CD4-positive, CD25-positive, alpha-beta regulatory T cell (primary cell): ENCODE data around the gene PYY. TPM values are rescaled to one million over a fixed set of nuclear protein-coding genes. Genes with fewer than 3 reads are reported as not detected.
"Not testable (repeated sequence)": the region's sequence is repeated elsewhere in the genome, so short reads cannot be mapped to it uniquely, and the experiment has no call there.

Source experiments
- ATAC-seq, 2 donors: fragments of 150-1000 bp; cut with Tn5 transposase; one replicate each; pipeline ENCODE4 v1.10.0; 2021; ENCODE audit warnings: low read depth in 2 of 2, moderate number of reproducible peaks in 2 of 2, moderate library complexity in 1 of 2
- DNase-seq, 3 donors: peaks; one replicate each; pipeline versions ENCODE4 v3.0.0 to v3.0.0-alpha.2; 2012 to 2022; ENCODE audit warnings: mixed read lengths in 1 of 3
- H3K27ac ChIP-seq: one replicate; pipeline ENCODE4 v1.7.0; 2013; ENCODE audit warnings: mild to moderate bottlenecking, low read length; ENCODE audit not compliant: insufficient read depth, poor library complexity, severe bottlenecking
- H3K27me3 ChIP-seq: one replicate; pipeline ENCODE4 v1.7.0; 2013; ENCODE audit warnings: low read length; ENCODE audit not compliant: control insufficient read depth, insufficient read depth
- H3K36me3 ChIP-seq: one replicate; pipeline ENCODE4 v1.7.0; 2013; ENCODE audit warnings: mild to moderate bottlenecking, low read length, moderate library complexity; ENCODE audit not compliant: control insufficient read depth, insufficient read depth
- H3K4me1 ChIP-seq: 2 replicates; pipeline ENCODE4 v1.7.0; 2013; ENCODE audit warnings: mild to moderate bottlenecking, low read length; ENCODE audit not compliant: insufficient read depth, control insufficient read depth, poor library complexity, severe bottlenecking
- H3K4me3 ChIP-seq: one replicate; pipeline ENCODE4 v1.7.0; 2013; ENCODE audit warnings: low read depth, mild to moderate bottlenecking, low read length, moderate library complexity
- H3K9me3 ChIP-seq, 2 experiments: 1 replicate in 1 of 2; 2 replicates in 1 of 2; pipeline ENCODE4 v1.7.0; 2013; ENCODE audit warnings: low read length in 2 of 2, mild to moderate bottlenecking in 1 of 2, moderate library complexity in 1 of 2; ENCODE audit not compliant: control insufficient read depth in 2 of 2
- H3K27ac Mint-ChIP-seq, 3 donors: one replicate each; pipeline ENCODE4 v1.8.0; 2020 to 2022; ENCODE audit warnings: mild to moderate bottlenecking in 3 of 3, mixed read lengths in 3 of 3, moderate library complexity in 2 of 3
- H3K27me3 Mint-ChIP-seq: one replicate; pipeline ENCODE4 v1.8.0; 2022; ENCODE audit warnings: mild to moderate bottlenecking, mixed read lengths
- H3K36me3 Mint-ChIP-seq: one replicate; pipeline ENCODE4 v1.8.0; 2020; ENCODE audit warnings: mixed read lengths
- H3K4me1 Mint-ChIP-seq, 4 donors: one replicate each; pipeline ENCODE4 v1.8.0; 2020 to 2022; ENCODE audit warnings: mixed read lengths in 4 of 4, mild to moderate bottlenecking in 1 of 4
- H3K4me3 Mint-ChIP-seq, 4 donors: one replicate each; pipeline ENCODE4 v1.8.0; 2020 to 2022; ENCODE audit warnings: mild to moderate bottlenecking in 4 of 4, mixed read lengths in 4 of 4, moderate library complexity in 3 of 4
- H3K9me3 Mint-ChIP-seq, 7 donors: one replicate each; pipeline ENCODE4 v1.8.0; 2020 to 2022; ENCODE audit warnings: mixed read lengths in 7 of 7, mild to moderate bottlenecking in 3 of 7, moderate library complexity in 2 of 7
- polyA plus RNA-seq, 4 donors: library from polyadenylated mRNA; unstranded; fragments of 300-500 nt; fragmentation: Illumina TruSeq; gene quantifications; one replicate each; pipeline ENCODE4 v1.2.3, GENCODE V29; 2021
- total RNA-seq: library from RNA; stranded (reverse); gene quantifications from one replicate; pipeline ENCODE4 v1.2.3, GENCODE V29; 2022

PYY gene
- total and polyA plus RNA-seq, 5 donors from 2014 or later: not detected

GRCh38 chr17:43932357-43932756 is 21.4 kb downstream of the PYY start:
- Histone ChIP-seq H3K27me3 (no peaks in the 10 kb centered on the region), H3K4me1 (peaks cover 14% of the 10 kb centered on the region), H3K9me3 (no peaks in the 10 kb centered on the region), H3K27ac (no peak overlapping the region), H3K36me3 (no peaks in the 10 kb centered on the region), H3K4me3 (no peak overlapping the region)
- Mint-ChIP-seq H3K36me3 (no peaks in the 10 kb centered on the region), H3K9me3 (no peaks in the 10 kb centered on the region), H3K4me1 (peaks cover 6 to 16% (median 11%) of the 10 kb centered on the region in 4 donors), H3K4me3 (no peak overlapping the region), H3K27ac (no peak overlapping the region), H3K27me3 (peaks cover 3% of the 10 kb centered on the region)
- DNase-seq (no peak), ATAC-seq (no peak)

- no peak for ATAC-seq
- H3K27me3 ChIP-seq: no peaks in the 10 kb centered on the region
Measured at GRCh38 chr17:43931062-43931571, 22.6 kb downstream of the PYY start.

GRCh38 chr17:43928609-43929008 is 25.1 kb downstream of the PYY start:
- Mint-ChIP-seq H3K4me3 (peak overlapping the region in 2 of 4 donors; percentile 3 to 12), H3K4me1 (peaks cover 10 to 21% (median 18%) of the 10 kb centered on the region in 4 donors), H3K9me3 (no peaks in the 10 kb centered on the region), H3K36me3 (no peaks in the 10 kb centered on the region), H3K27me3 (peaks cover 5% of the 10 kb centered on the region), H3K27ac (peak overlapping the region in 1 of 3 donors; percentile 24)
- Histone ChIP-seq H3K9me3 (no peaks in the 10 kb centered on the region), H3K4me3 (peak overlapping the region; percentile 79), H3K36me3 (no peaks in the 10 kb centered on the region), H3K27ac (no peak overlapping the region), H3K4me1 (peaks cover 20% of the 10 kb centered on the region), H3K27me3 (no peaks in the 10 kb centered on the region)
- DNase-seq (no peak), ATAC-seq (no peak)

More at GRCh38 chr17:43931062-43931571, 22.6 kb downstream of the PYY start:
- no peaks in the 10 kb centered on the region for H3K36me3 ChIP-seq
- peaks cover 5% of the 10 kb centered on the region for H3K27me3 Mint-ChIP-seq
- DNase-seq: no peak
- peak overlapping the region in 2 of 3 donors; percentile 35 to 83 for H3K27ac Mint-ChIP-seq
- no peaks in the 10 kb centered on the region for H3K36me3 Mint-ChIP-seq
- peaks cover 20% of the 10 kb centered on the region for H3K4me1 ChIP-seq
- no peak overlapping the region for H3K4me3 ChIP-seq
- peaks cover 10 to 21% (median 16%) of the 10 kb centered on the region in 4 donors for H3K4me1 Mint-ChIP-seq
- H3K27ac ChIP-seq: no peak overlapping the region
- no peaks in the 10 kb centered on the region for H3K9me3 ChIP-seq
- no peaks in the 10 kb centered on the region for H3K9me3 Mint-ChIP-seq
- H3K4me3 Mint-ChIP-seq: no peak overlapping the region

GRCh38 chr17:43927929-43928328 is 25.8 kb downstream of the PYY start:
- not testable (repeated sequence) for H3K36me3 Mint-ChIP-seq, H3K36me3 ChIP-seq, H3K27me3 ChIP-seq, H3K9me3 Mint-ChIP-seq, H3K9me3 ChIP-seq, H3K27me3 Mint-ChIP-seq
- DNase-seq: peak in 1 of 3 donors; percentile 44
- H3K4me3 ChIP-seq: peak overlapping the region; percentile 79
- H3K27ac ChIP-seq: peak overlapping the region; percentile 14
- Mint-ChIP-seq H3K27ac (peak overlapping the region; percentile 66 to 96 (median 84)), H3K4me1 (peaks cover 10 to 21% (median 18%) of the 10 kb centered on the region in 4 donors), H3K4me3 (peak overlapping the region; percentile 77 to 94 (median 89))
- peaks cover 20% of the 10 kb centered on the region for H3K4me1 ChIP-seq
- peak; percentile 81 to 89 for ATAC-seq

- H3K9me3 ChIP-seq: no peaks in the 10 kb centered on the region
- no peaks in the 10 kb centered on the region for H3K27me3 ChIP-seq
- no peak overlapping the region for H3K27ac ChIP-seq
- no peak for ATAC-seq
- peaks cover 10 to 21% (median 18%) of the 10 kb centered on the region in 4 donors for H3K4me1 Mint-ChIP-seq
- H3K9me3 Mint-ChIP-seq: no peaks in the 10 kb centered on the region
- no peaks in the 10 kb centered on the region for H3K36me3 ChIP-seq
- H3K4me1 ChIP-seq: peaks cover 20% of the 10 kb centered on the region
- H3K27me3 Mint-ChIP-seq: peaks cover 5% of the 10 kb centered on the region
- no peak for DNase-seq
- H3K27ac Mint-ChIP-seq: peak overlapping the region; percentile 84 to 96 (median 85)
- H3K4me3 ChIP-seq: peak overlapping the region; percentile 79
- H3K4me3 Mint-ChIP-seq: peak overlapping the region; percentile 77 to 94 (median 90)
- no peaks in the 10 kb centered on the region for H3K36me3 Mint-ChIP-seq
Measured at GRCh38 chr17:43927060-43927864, 26.5 kb downstream of the PYY start.

GRCh38 chr17:43924558-43924957 is 29.2 kb downstream of the PYY start:
- H3K9me3 ChIP-seq: no peaks in the 10 kb centered on the region
- H3K27me3 Mint-ChIP-seq: peaks cover 5% of the 10 kb centered on the region
- H3K27ac ChIP-seq: no peak overlapping the region
- ATAC-seq (no peak), DNase-seq (no peak)
- H3K4me3 Mint-ChIP-seq: peak overlapping the region in 1 of 4 donors; percentile 31
- peaks cover 20% of the 10 kb centered on the region for H3K4me1 ChIP-seq
- peak overlapping the region in 1 of 3 donors; percentile 62 for H3K27ac Mint-ChIP-seq
- no peaks in the 10 kb centered on the region for H3K36me3 Mint-ChIP-seq
- no peaks in the 10 kb centered on the region for H3K27me3 ChIP-seq
- no peaks in the 10 kb centered on the region for H3K9me3 Mint-ChIP-seq
- H3K4me3 ChIP-seq: no peak overlapping the region
- H3K4me1 Mint-ChIP-seq: peaks cover 10 to 21% (median 18%) of the 10 kb centered on the region in 4 donors
- no peaks in the 10 kb centered on the region for H3K36me3 ChIP-seq

- no peak overlapping the region for H3K27ac Mint-ChIP-seq
- H3K9me3 ChIP-seq: no peaks in the 10 kb centered on the region
- no peak for ATAC-seq
Measured at GRCh38 chr17:43920500-43921095, 33.1 kb downstream of the PYY start.

More at GRCh38 chr17:43920500-43921095, 33.1 kb downstream of the PYY start:
- H3K4me3 ChIP-seq: no peak overlapping the region
- Mint-ChIP-seq H3K36me3 (no peaks in the 10 kb centered on the region), H3K27me3 (no peaks in the 10 kb centered on the region), H3K9me3 (no peaks in the 10 kb centered on the region), H3K4me3 (peak overlapping the region in 1 of 4 donors; percentile 24), H3K4me1 (peaks cover 8 to 21% (median 13%) of the 10 kb centered on the region in 4 donors)
- no peak for DNase-seq
- H3K4me1 ChIP-seq: peaks cover 16% of the 10 kb centered on the region
- H3K36me3 ChIP-seq: no peaks in the 10 kb centered on the region
- H3K27ac ChIP-seq: no peak overlapping the region
- H3K27me3 ChIP-seq: no peaks in the 10 kb centered on the region
